Measurements from ENCODE around the gene CTRB2. TPM values are rescaled to one million over a fixed set of nuclear protein-coding genes. Genes with fewer than 3 reads are reported as not detected.

The CTRB2 gene
- total and polyA plus RNA-seq, 4 donors = 9.1 to 19.0 (median 12.1) TPM

- Histone ChIP-seq H3K27me3 (ENCODE audit: control insufficient read depth in 1 of 2, insufficient read depth in 2 of 2, low read length in 1 of 2) (no peaks in the 10 kb centered on the region), H3K27ac (ENCODE audit: low read depth in 1 of 2, low read length in 2 of 2) (peak overlapping the region; percentile 58 to 64), H3K9me3 (ENCODE audit: control insufficient read depth, low read length) (no peaks in the 10 kb centered on the region), H3K4me3 (ENCODE audit: low read length in 2 of 2) (no peak overlapping the region), H3K4me1 (ENCODE audit: control insufficient read depth in 1 of 2, insufficient read depth in 2 of 2, low read length in 2 of 2) (no peaks in the 10 kb centered on the region), H3K36me3 (ENCODE audit: control insufficient read depth in 1 of 2, insufficient read depth in 2 of 2, low read length in 1 of 2) (no peaks in the 10 kb centered on the region)
- WGBS, 2 donors = 9 to 12% methylated on average over 21 to 25 of the region's 25 CpGs
- ATAC-seq (ENCODE audit: low FRiP score) = peak; percentile 72
- peak; percentile 90 to 93 for DNase-seq
- intact Hi-C loops (cut with DNase I) = loop anchor here (2.0 to 5.0 kb wide), 4 partner anchors 69 to 165 kb away; no protein-coding TSS in a partner anchor
Observed at GRCh38 chr16:75238132-75238852, 31.3 kb upstream of the CTRB2 start.

- DNase-seq (no peak), ATAC-seq (ENCODE audit: low FRiP score) (no peak)
- H3K36me3 ChIP-seq (ENCODE audit: control insufficient read depth in 1 of 2, insufficient read depth in 2 of 2, low read length in 1 of 2) = no peaks in the 10 kb centered on the region
- intact Hi-C loops (cut with DNase I) = loop anchor here (2.0 to 5.0 kb wide), 4 partner anchors 70 to 165 kb away; no protein-coding TSS in a partner anchor
- no peaks in the 10 kb centered on the region for H3K27me3 ChIP-seq (ENCODE audit: control insufficient read depth in 1 of 2, insufficient read depth in 2 of 2, low read length in 1 of 2)
- no peaks in the 10 kb centered on the region for H3K9me3 ChIP-seq (ENCODE audit: control insufficient read depth, low read length)
- H3K27ac ChIP-seq (ENCODE audit: low read depth in 1 of 2, low read length in 2 of 2) = peak overlapping the region; percentile 58 to 64
- H3K4me3 ChIP-seq (ENCODE audit: low read length in 2 of 2) = no peak overlapping the region
- H3K4me1 ChIP-seq (ENCODE audit: control insufficient read depth in 1 of 2, insufficient read depth in 2 of 2, low read length in 2 of 2) = no peaks in the 10 kb centered on the region
- 58% methylated on average over 18 of the region's 18 CpGs for WGBS, 2 donors
Observed at GRCh38 chr16:75237398-75238131, 30.6 kb upstream of the CTRB2 start.

- no peaks in the 10 kb centered on the region for H3K9me3 ChIP-seq (ENCODE audit: control insufficient read depth, low read length)
- H3K4me3 ChIP-seq (ENCODE audit: low read length in 2 of 2) = no peak overlapping the region
- peak overlapping the region in 1 of 2 donors; percentile 64 for H3K27ac ChIP-seq (ENCODE audit: low read depth in 1 of 2, low read length in 2 of 2)
- no peaks in the 10 kb centered on the region for H3K4me1 ChIP-seq (ENCODE audit: control insufficient read depth in 1 of 2, insufficient read depth in 2 of 2, low read length in 2 of 2)
- H3K27me3 ChIP-seq (ENCODE audit: control insufficient read depth in 1 of 2, insufficient read depth in 2 of 2, low read length in 1 of 2) = no peaks in the 10 kb centered on the region
- intact Hi-C loops (cut with DNase I) = loop anchor here (5.0 kb wide), 3 partner anchors 70 to 165 kb away; no protein-coding TSS in a partner anchor
- WGBS, 2 donors = 80 to 81% methylated on average over 27 to 28 of the region's 28 CpGs
- ATAC-seq (ENCODE audit: low FRiP score) = no peak
- peak in 1 of 2 donors; percentile 49 for DNase-seq
- no peaks in the 10 kb centered on the region for H3K36me3 ChIP-seq (ENCODE audit: control insufficient read depth in 1 of 2, insufficient read depth in 2 of 2, low read length in 1 of 2)
Observed at GRCh38 chr16:75236736-75237397, 29.9 kb upstream of the CTRB2 start.

GRCh38 chr16:75236232-75236631 is 29.3 kb upstream of the CTRB2 start:
- intact Hi-C loops (cut with DNase I) = loop anchor here (5.0 kb wide), 3 partner anchors 71 to 166 kb away; no protein-coding TSS in a partner anchor
- Histone ChIP-seq H3K36me3 (ENCODE audit: control insufficient read depth in 1 of 2, insufficient read depth in 2 of 2, low read length in 1 of 2) (no peaks in the 10 kb centered on the region), H3K27ac (ENCODE audit: low read depth in 1 of 2, low read length in 2 of 2) (no peak overlapping the region), H3K4me3 (ENCODE audit: low read length in 2 of 2) (no peak overlapping the region), H3K27me3 (ENCODE audit: control insufficient read depth in 1 of 2, insufficient read depth in 2 of 2, low read length in 1 of 2) (no peaks in the 10 kb centered on the region), H3K4me1 (ENCODE audit: control insufficient read depth in 1 of 2, insufficient read depth in 2 of 2, low read length in 2 of 2) (no peaks in the 10 kb centered on the region), H3K9me3 (ENCODE audit: control insufficient read depth, low read length) (no peaks in the 10 kb centered on the region)
- no peak for ATAC-seq (ENCODE audit: low FRiP score)
- DNase-seq = no peak
- WGBS, 2 donors = 74 to 76% methylated on average over 7 of the region's 7 CpGs

GRCh38 chr16:75235721-75236193 is 28.8 kb upstream of the CTRB2 start:
- no peak overlapping the region for H3K4me3 ChIP-seq (ENCODE audit: low read length in 2 of 2)
- ATAC-seq (ENCODE audit: low FRiP score) (no peak), DNase-seq (peak in 1 of 2 donors; percentile 48)
- H3K27me3 ChIP-seq (ENCODE audit: control insufficient read depth in 1 of 2, insufficient read depth in 2 of 2, low read length in 1 of 2) = no peaks in the 10 kb centered on the region
- H3K36me3 ChIP-seq (ENCODE audit: control insufficient read depth in 1 of 2, insufficient read depth in 2 of 2, low read length in 1 of 2) = no peaks in the 10 kb centered on the region
- no peaks in the 10 kb centered on the region for H3K4me1 ChIP-seq (ENCODE audit: control insufficient read depth in 1 of 2, insufficient read depth in 2 of 2, low read length in 2 of 2)
- H3K9me3 ChIP-seq (ENCODE audit: control insufficient read depth, low read length) = no peaks in the 10 kb centered on the region
- no peak overlapping the region for H3K27ac ChIP-seq (ENCODE audit: low read depth in 1 of 2, low read length in 2 of 2)
- intact Hi-C loops (cut with DNase I) = loop anchor here (5.0 kb wide), 3 partner anchors 72 to 167 kb away; no protein-coding TSS in a partner anchor
- WGBS, 2 donors = 85 to 88% methylated on average over 34 of the region's 34 CpGs

GRCh38 chr16:75234856-75235696 is 28.1 kb upstream of the CTRB2 start:
- 50 to 53% methylated on average over 43 to 48 of the region's 48 CpGs for WGBS, 2 donors
- DNase-seq (peak in 1 of 2 donors; percentile 47), ATAC-seq (ENCODE audit: low FRiP score) (no peak)
- intact Hi-C loops (cut with DNase I) = loop anchor here (1.0 to 5.0 kb wide), 4 partner anchors 72 to 167 kb away; no protein-coding TSS in a partner anchor
- H3K27ac ChIP-seq (ENCODE audit: low read depth in 1 of 2, low read length in 2 of 2) = peak overlapping the region in 1 of 2 donors; percentile 41
- no peaks in the 10 kb centered on the region for H3K4me1 ChIP-seq (ENCODE audit: control insufficient read depth in 1 of 2, insufficient read depth in 2 of 2, low read length in 2 of 2)
- H3K36me3 ChIP-seq (ENCODE audit: control insufficient read depth in 1 of 2, insufficient read depth in 2 of 2, low read length in 1 of 2) = no peaks in the 10 kb centered on the region
- no peaks in the 10 kb centered on the region for H3K27me3 ChIP-seq (ENCODE audit: control insufficient read depth in 1 of 2, insufficient read depth in 2 of 2, low read length in 1 of 2)
- H3K4me3 ChIP-seq (ENCODE audit: low read length in 2 of 2) = no peak overlapping the region
- no peaks in the 10 kb centered on the region for H3K9me3 ChIP-seq (ENCODE audit: control insufficient read depth, low read length)

- Histone ChIP-seq H3K9me3 (ENCODE audit: control insufficient read depth, low read length) (no peaks in the 10 kb centered on the region), H3K4me1 (ENCODE audit: control insufficient read depth in 1 of 2, insufficient read depth in 2 of 2, low read length in 2 of 2) (no peaks in the 10 kb centered on the region), H3K27ac (ENCODE audit: low read depth in 1 of 2, low read length in 2 of 2) (no peak overlapping the region), H3K4me3 (ENCODE audit: low read length in 2 of 2) (no peak overlapping the region), H3K27me3 (ENCODE audit: control insufficient read depth in 1 of 2, insufficient read depth in 2 of 2, low read length in 1 of 2) (no peaks in the 10 kb centered on the region), H3K36me3 (ENCODE audit: control insufficient read depth in 1 of 2, insufficient read depth in 2 of 2, low read length in 1 of 2) (peaks cover 0 to 7% of the 10 kb centered on the region in 2 donors)
- WGBS, 2 donors = 30 to 40% methylated on average over 7 of the region's 7 CpGs
- ATAC-seq (ENCODE audit: low FRiP score) (peak; percentile 3), DNase-seq (no peak)
- intact Hi-C loops (cut with DNase I) = no loop called here
Observed at GRCh38 chr16:75233611-75233938, 26.6 kb upstream of the CTRB2 start.

- Histone ChIP-seq H3K27me3 (ENCODE audit: control insufficient read depth in 1 of 2, insufficient read depth in 2 of 2, low read length in 1 of 2) (no peaks in the 10 kb centered on the region), H3K27ac (ENCODE audit: low read depth in 1 of 2, low read length in 2 of 2) (no peak overlapping the region), H3K9me3 (ENCODE audit: control insufficient read depth, low read length) (no peaks in the 10 kb centered on the region), H3K4me1 (ENCODE audit: control insufficient read depth in 1 of 2, insufficient read depth in 2 of 2, low read length in 2 of 2) (no peaks in the 10 kb centered on the region), H3K36me3 (ENCODE audit: control insufficient read depth in 1 of 2, insufficient read depth in 2 of 2, low read length in 1 of 2) (peaks cover 0 to 8% of the 10 kb centered on the region in 2 donors), H3K4me3 (ENCODE audit: low read length in 2 of 2) (no peak overlapping the region)
- 80 to 82% methylated on average over 11 of the region's 11 CpGs for WGBS, 2 donors
- intact Hi-C loops (cut with DNase I) = no loop called here
- no peak for ATAC-seq (ENCODE audit: low FRiP score)
- no peak for DNase-seq
Observed at GRCh38 chr16:75231570-75231969, 24.6 kb upstream of the CTRB2 start.

All from aorta (tissue), 5 donors.